ENCODE measurements around the gene MTG1.
"Not testable (repeated sequence)": the region's sequence is repeated elsewhere in the genome, so short reads cannot be mapped to it uniquely, and the experiment has no call there.

Gene MTG1

DNA sequence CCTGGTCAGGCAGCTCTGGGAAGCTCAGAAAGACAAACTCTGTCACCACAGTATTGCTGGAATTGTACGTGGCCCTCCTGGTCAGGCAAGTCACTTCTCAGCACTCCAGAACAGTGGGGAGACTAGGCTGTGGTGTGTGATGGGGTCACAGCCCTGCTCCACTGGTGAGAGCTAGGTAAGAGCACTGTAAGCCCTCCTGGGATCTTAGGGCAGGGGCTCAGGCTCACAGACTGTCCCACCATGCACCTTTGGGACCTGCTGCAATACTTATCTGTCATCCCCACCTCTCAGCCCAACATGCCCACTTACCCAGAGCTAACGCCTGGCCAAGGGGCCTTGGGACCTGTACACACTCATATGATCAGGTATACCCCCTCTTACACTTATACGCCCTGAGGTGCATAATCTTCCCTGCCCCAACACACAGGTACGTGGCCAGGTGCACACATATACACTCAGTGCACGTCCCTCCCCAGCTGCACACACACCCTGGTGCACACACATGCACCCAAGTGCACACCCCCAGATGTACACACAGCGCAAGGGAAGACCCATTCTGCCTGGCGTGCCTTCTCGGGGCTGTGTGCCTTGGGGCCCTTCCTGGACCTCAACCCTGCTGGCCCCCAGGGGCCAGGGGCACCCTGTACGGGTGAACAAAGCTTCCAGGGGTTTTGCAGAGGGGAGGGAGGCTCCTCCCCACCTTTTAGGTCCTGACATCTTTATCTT lies 38.1 kb downstream of the MTG1 start:
- not testable (repeated sequence) for DNase-seq

DNA sequence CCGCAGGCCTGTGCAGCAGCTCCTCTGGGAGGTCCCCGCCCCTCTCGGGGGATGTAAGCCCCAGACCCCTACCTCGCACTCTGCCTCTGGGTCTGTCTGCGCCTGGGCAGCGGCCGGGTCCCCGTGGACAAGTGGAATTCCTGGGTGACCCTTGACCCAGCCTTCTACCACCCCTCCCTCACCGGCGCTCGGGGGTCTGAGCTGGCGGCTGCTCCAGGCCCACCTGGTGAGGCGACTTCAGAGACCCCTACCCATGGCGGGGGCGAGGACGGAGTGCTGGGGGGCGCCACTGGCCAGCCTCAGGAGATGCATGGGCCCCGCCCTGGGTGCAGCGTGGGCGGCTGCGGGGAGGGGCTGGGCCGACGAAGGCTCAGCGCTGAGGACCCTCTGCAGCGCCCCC lies 38.8 kb downstream of the MTG1 start:
- not testable (repeated sequence) for DNase-seq

DNA sequence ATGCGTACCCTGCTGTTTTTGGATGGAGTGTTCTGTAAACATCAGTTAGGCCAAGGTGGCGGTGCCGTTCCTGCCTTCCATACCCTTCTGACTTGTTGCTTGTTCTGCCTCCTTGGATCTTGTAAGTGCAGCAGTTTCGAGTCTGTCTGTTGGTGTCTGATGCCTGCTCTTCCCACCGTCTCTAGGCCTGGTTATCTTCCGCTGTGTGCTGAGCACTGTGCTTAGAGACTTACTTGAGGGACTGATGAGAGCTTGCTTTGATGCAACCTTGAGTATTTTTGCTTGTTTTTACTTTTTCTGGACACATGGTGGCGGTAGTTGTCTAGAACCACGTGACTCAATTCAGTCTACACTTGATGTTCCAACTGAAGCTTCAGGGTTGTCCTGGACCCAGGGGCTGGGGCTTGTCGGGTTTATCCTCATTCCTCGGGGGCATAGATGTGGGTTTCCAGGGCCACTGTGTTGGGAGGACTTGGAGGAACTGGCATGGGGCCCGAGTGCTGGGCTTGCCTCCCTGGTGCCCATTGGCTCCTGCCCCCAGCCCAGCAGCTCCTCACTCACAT lies 44.8 kb downstream of the MTG1 start:
- DNase-seq, result no peak

DNA sequence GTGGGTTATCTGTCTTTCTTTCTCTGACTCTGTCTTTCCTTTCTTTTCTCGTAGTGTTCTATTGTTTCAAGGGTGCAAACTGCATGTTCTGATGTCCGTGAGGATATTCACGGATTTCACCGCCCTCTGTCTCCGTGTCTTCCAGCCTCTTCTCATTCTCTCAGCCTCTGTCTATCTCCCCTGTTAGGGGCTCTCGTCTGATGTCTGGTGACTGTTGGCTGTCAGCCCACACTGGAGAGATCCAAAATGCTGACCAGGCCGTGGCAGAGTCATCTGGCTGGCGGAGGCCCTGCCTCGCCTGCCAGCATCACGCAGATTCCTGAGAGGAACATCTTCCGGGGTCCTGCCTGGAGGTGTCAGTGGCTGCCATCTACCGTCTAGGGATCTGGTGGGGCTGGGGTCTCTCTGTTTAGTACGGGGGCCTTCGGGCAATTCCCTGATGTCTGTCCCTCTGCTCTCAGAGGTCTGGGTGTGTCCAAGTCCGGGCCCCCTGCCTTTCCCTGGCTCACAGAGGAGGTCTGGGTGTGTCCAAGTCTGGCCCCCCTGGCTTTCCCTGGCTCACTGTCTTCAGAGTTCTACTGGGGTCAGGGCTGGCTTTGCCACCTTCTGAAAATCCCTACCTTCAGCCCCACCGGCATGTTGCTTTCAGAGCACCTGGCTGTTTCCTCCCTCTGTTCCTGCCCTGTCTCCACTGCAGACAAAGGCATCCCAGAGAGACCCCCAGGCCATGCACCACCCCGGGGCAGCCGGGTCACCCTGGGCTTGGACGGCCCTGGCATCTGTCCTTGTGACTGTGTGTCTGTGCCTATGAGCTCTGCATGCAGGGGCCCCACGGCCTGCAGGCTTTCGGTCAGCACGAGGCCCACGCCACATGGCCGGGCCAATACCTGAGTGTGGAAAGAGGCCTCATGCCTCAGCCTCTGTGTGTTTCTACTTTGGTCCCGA lies 45.8 kb downstream of the MTG1 start:
- no peak for DNase-seq

DNA sequence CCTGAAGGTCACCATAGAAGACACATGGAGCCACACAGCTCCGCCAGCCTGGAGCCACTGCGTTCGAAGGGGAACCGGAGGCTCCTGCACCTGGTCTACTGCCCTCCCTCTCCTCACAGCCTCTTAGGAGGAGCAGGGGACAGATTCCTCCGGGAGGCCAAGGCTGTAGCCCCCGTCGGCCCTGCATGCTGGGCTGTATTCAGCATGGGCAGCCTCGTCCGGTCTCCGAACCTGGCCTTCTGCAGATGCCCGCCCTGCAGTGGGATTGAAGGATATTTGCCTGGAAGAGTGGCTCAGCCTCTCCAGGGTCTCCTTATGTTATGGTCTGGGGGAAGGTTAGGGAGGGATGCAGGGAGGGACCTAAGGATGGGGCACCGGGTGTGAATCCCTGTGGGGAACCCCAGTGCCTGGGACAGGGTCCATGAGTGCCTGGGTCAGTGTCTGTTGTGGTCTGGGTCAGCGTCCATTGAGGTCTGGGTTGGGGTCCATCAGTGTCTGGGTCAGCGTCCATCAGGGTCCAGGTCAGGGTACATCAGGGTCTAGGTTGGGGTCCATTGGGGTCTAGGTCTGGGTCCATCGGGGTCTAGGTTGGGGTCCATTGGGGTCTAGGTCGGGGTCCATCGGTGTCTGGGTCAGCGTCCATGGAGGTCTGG lies 46.8 kb downstream of the MTG1 start:
- DNase-seq, result no peak

DNA sequence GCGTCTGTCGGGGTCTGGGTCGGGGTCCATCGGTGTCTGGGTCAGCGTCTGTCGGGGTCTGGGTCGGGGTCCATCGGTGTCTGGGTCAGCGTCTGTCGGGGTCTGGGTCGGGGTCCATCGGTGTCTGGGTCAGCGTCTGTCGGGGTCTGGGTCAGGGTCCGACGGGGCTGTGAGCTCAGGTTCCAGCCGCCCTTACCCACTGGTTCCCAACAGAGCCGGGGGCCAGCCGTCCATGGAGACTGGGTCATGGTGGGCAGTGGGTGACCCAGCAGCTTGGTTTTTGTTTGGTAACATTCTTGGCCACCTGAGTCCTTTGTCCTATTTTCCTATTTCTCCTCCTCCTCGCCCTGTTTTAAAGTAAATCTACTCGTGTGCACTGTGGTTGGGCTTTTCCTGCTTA lies 47.4 kb downstream of the MTG1 start:
- not testable (repeated sequence) for DNase-seq

DNA sequence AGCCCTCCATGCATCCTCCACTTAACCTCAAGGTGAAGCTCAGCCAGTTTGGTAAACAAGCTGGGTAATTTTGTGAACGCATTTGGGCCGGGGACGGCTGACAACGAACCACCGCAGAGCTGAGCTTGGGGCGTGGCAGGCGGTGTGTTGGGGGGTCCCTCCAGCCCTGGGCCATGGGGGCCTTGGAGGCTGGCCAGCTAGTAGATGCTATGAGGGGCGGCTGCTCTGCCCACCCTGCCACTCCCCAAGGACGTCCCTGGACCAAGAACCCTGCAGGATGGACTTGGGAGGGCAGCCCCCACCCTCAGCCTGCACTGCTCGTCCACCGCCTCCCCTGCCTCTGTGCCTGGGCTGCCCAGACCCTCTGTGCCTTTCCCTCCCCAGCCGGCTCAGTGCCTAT lies 47.8 kb downstream of the MTG1 start:
- DNase-seq, result no peak

GRCh38 chr10:133442191-133442966 lies 48.4 kb downstream of the MTG1 start:
- no peak for DNase-seq

DNA sequence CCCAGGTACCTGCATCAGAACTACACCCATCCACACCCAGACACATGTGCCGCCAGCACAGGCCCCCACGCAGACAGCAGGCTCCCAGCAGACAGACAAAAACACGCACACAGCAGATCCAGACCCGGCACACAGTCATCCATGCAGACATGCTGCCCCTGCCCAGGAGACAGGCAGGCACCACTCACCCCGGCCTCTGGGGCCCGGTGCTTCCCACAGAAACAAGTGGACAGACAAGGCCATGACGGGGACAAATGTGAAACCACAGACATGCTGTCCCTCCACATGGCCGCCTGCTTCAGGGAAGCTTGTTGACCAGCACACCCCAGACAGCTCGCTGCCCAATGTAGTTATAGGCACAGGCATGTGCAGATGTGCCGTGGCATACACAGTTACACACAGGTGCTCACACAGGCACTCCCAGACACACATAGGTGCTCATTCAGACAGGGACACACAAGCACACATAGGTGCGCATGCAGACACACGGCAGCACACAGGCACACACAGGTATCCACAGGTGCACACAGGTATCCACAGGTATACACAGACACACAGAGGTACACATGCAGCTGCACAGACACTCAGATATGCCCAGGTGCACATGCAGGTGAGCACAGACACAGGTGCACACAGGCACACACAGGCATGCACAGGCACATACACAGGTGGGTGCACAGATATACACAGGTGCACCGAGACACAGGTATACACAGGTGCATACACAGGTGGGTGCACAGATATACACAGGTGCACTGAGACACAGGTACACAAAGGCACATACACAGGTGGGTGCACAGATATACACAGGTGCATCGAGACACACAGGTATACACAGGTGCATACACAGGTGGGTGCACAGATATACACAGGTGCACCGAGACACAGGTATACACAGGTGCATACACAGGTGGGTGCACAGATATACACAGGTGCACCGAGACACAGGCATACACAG lies 49.3 kb downstream of the MTG1 start:
- no peak for DNase-seq

GRCh38 chr10:133444342-133445267 lies 50.6 kb downstream of the MTG1 start:
- DNase-seq, result no peak

GRCh38 chr10:133445268-133445732 lies 51.3 kb downstream of the MTG1 start:
- no peak for DNase-seq

GRCh38 chr10:133445751-133446708 lies 52.1 kb downstream of the MTG1 start:
- DNase-seq, result no peak

GRCh38 chr10:133446979-133447378 lies 53.0 kb downstream of the MTG1 start:
- no peak for DNase-seq

GRCh38 chr10:133448120-133448519 lies 54.2 kb downstream of the MTG1 start:
- DNase-seq, result no peak

- DNase-seq, result no peak
Measured at GRCh38 chr10:133451346-133451745, 57.4 kb downstream of the MTG1 start.

GRCh38 chr10:133452453-133452852 lies 58.5 kb downstream of the MTG1 start:
- no peak for DNase-seq

DNA sequence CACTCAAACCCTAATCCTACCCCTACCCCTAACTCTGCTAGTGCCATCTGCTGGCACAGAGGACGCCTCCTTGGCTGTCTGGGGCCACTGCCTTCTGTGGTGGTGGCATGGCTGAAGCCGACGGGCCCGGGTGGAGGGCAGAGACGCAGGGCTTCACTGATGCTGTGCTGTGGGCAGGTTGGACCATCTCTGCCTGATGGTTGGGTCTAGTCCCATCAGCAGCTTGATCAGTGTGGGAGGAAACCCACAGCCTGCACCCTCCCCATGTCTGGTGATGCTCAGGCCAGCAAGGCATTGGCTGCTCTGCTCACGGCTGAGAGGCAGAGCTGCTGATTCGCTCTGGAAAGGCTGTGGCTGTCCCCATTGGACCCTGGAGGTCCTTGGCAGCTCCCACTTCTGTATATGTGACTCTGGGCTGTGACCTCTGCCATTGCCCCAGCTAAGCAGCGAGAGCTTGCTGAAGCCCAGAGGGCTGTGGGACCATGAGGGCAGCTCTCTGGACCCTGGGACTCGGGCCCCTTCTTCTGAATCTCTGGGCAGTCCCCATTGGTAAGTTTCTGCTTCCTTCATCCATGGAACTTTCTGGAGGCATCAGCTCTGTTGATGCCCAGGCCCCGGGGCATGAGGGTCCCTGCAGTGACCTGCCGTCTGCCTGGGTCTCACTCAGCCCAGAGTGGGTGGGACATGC lies 59.7 kb downstream of the MTG1 start, which contains the start of gene SCART1:
TSS of gene SCART1 (plus strand) at position 430 of the 688 bp plus-strand sequence. CDS start at position 483, 53 bp downstream.
- no peak for DNase-seq
